Aorta (tissue), 5 donors: ENCODE data around the gene IFIT3. TPM values are rescaled to one million over a fixed set of nuclear protein-coding genes. Genes with fewer than 3 reads are reported as not detected.

ENCODE experiments used
- ATAC-seq: fragments of 200-7000 bp; cut with Tn5 transposase; one replicate; pipeline ENCODE4 v1.9.1; 2022; ENCODE audit warnings: moderate library complexity; ENCODE audit not compliant: low FRiP score
- DNase-seq, 2 donors: peaks; one replicate each; pipeline ENCODE4 v3.0.0-alpha.2; 2020
- H3K27ac ChIP-seq, 2 donors: one replicate each; pipeline ENCODE4 v1.5.1; 2013; ENCODE audit warnings: low read length in 2 of 2, mild to moderate bottlenecking in 2 of 2, moderate library complexity in 2 of 2, control low read depth in 1 of 2, inconsistent platforms in 1 of 2, low read depth in 1 of 2
- H3K27me3 ChIP-seq, 2 donors: one replicate each; pipeline ENCODE4 v1.6.1; 2013; ENCODE audit warnings: control low read depth in 1 of 2, low read length in 1 of 2, mild to moderate bottlenecking in 1 of 2, moderate library complexity in 1 of 2; ENCODE audit not compliant: insufficient read depth in 2 of 2, control insufficient read depth in 1 of 2
- H3K36me3 ChIP-seq, 2 donors: one replicate each; pipeline ENCODE4 v1.6.1; 2013; ENCODE audit warnings: control low read depth in 1 of 2, low read length in 1 of 2, mild to moderate bottlenecking in 1 of 2; ENCODE audit not compliant: insufficient read depth in 2 of 2, control insufficient read depth in 1 of 2
- H3K4me1 ChIP-seq, 2 donors: one replicate each; pipeline ENCODE4 v1.6.1; 2013; ENCODE audit warnings: low read length in 2 of 2, control low read depth in 1 of 2, mild to moderate bottlenecking in 1 of 2, moderate library complexity in 1 of 2; ENCODE audit not compliant: insufficient read depth in 2 of 2, control insufficient read depth in 1 of 2
- H3K4me3 ChIP-seq, 2 donors: one replicate each; pipeline ENCODE4 v1.5.1; 2013; ENCODE audit warnings: low read length in 2 of 2, control low read depth in 1 of 2, mild to moderate bottlenecking in 1 of 2
- H3K9me3 ChIP-seq: one replicate; pipeline ENCODE4 v1.6.1; 2013; ENCODE audit warnings: mild to moderate bottlenecking, low read length; ENCODE audit not compliant: control insufficient read depth
- WGBS, 2 donors: extraction: QIAGEN DNeasy Blood & Tissue Kit; methylation state at CpG; one replicate each; pipeline ENCODE4 v1.1.7; 2013; 5-methylcytosine and 5-hydroxymethylcytosine counted together
- intact Hi-C, 2 donors: fragments of 100-400 bp; cut with DNase I; formaldehyde crosslinking; loops; one replicate each; pipeline versions ENCODE4 v1.14.2 to v1.15.0; 2022
- polyA plus RNA-seq, 2 donors: library from polyadenylated mRNA; stranded (reverse); fragments of 200-250 nt; gene quantifications; one replicate each; pipeline ENCODE4 v1.2.3, GENCODE V29; 2013
- total RNA-seq, 2 donors: library from RNA; stranded (reverse); fragmentation: NEBNext Ultra II Directional; extraction: Animal tissue kit (Norgen Biotek cat#: 25700); gene quantifications; one replicate each; pipeline ENCODE4 v1.2.1, GENCODE V29; 2021
- donor health status: healthy with polysubstance abuse.
- donor health status: Bipolar disorder and iron deficiency.
- donor health status: DM: no; HTN: no; CAD: no.
- donor health status: DM: no; HTN: no; CAD: no.
- donor health status: DM: yes; HTN: yes; CAD: no.

IFIT3 gene
- total and polyA plus RNA-seq, 4 donors = 14.2 to 19.0 (median 15.4) TPM

GRCh38 chr10:89351780-89352597 lies 24.2 kb downstream of the IFIT3 start:
- no peaks in the 10 kb centered on the region for H3K36me3 ChIP-seq
- peak in 1 of 2 donors; percentile 59 for DNase-seq
- H3K4me3 ChIP-seq = no peak overlapping the region
- no peaks in the 10 kb centered on the region for H3K27me3 ChIP-seq
- intact Hi-C loops = loop anchor here in 1 of 2 donors (5.0 kb wide), 1 partner anchor 70 kb away; no protein-coding TSS in a partner anchor
- ATAC-seq = peak; percentile 61
- peaks cover 0 to 4% of the 10 kb centered on the region in 2 donors for H3K4me1 ChIP-seq
- H3K9me3 ChIP-seq = no peaks in the 10 kb centered on the region
- H3K27ac ChIP-seq = peak overlapping the region; percentile 99
- 9 to 11% methylated on average over 12 of the region's 12 CpGs for WGBS, 2 donors

GRCh38 chr10:89352802-89353201 lies 25.0 kb downstream of the IFIT3 start:
- no peaks in the 10 kb centered on the region for H3K9me3 ChIP-seq
- DNase-seq = no peak
- H3K27ac ChIP-seq = no peak overlapping the region
- H3K4me1 ChIP-seq = peaks cover 0 to 4% of the 10 kb centered on the region in 2 donors
- H3K36me3 ChIP-seq = no peaks in the 10 kb centered on the region
- WGBS, 2 donors = 93 to 95% methylated on average over 4 of the region's 4 CpGs
- intact Hi-C loops = loop anchor here in 1 of 2 donors (5.0 kb wide), 1 partner anchor 71 kb away; no protein-coding TSS in a partner anchor
- no peaks in the 10 kb centered on the region for H3K27me3 ChIP-seq
- H3K4me3 ChIP-seq = no peak overlapping the region
- no peak for ATAC-seq

GRCh38 chr10:89355394-89355931 lies 27.7 kb downstream of the IFIT3 start:
- WGBS, 2 donors = 99 to 100% methylated on average over 2 of the region's 2 CpGs
- Histone ChIP-seq H3K27ac (no peak overlapping the region), H3K4me3 (no peak overlapping the region), H3K27me3 (no peaks in the 10 kb centered on the region), H3K36me3 (no peaks in the 10 kb centered on the region), H3K9me3 (no peaks in the 10 kb centered on the region), H3K4me1 (peaks cover 0 to 4% of the 10 kb centered on the region in 2 donors)
- intact Hi-C loops = no loop called here
- DNase-seq = no peak
- ATAC-seq = no peak

GRCh38 chr10:89357096-89357495 lies 29.3 kb downstream of the IFIT3 start:
- Histone ChIP-seq H3K9me3 (no peaks in the 10 kb centered on the region), H3K36me3 (no peaks in the 10 kb centered on the region), H3K4me3 (no peak overlapping the region), H3K27ac (no peak overlapping the region), H3K27me3 (no peaks in the 10 kb centered on the region), H3K4me1 (no peaks in the 10 kb centered on the region)
- DNase-seq = no peak
- no peak for ATAC-seq
- WGBS, 2 donors = 46 to 61% methylated on average over 1 of the region's 1 CpG
- intact Hi-C loops = no loop called here

- Histone ChIP-seq H3K27me3 (no peaks in the 10 kb centered on the region), H3K4me3 (no peak overlapping the region), H3K9me3 (no peaks in the 10 kb centered on the region), H3K27ac (no peak overlapping the region), H3K36me3 (no peaks in the 10 kb centered on the region), H3K4me1 (no peaks in the 10 kb centered on the region)
- no peak for ATAC-seq
- 95 to 98% methylated on average over 2 of the region's 2 CpGs for WGBS, 2 donors
- intact Hi-C loops = no loop called here
- no peak for DNase-seq
These were observed 30.2 kb downstream of the IFIT3 start for GRCh38 chr10:89357975-89358374.

- DNase-seq (no peak), ATAC-seq (no peak)
- Histone ChIP-seq H3K4me1 (peaks cover 0 to 2% of the 10 kb centered on the region in 2 donors), H3K4me3 (no peak overlapping the region), H3K36me3 (no peaks in the 10 kb centered on the region), H3K27ac (no peak overlapping the region), H3K9me3 (no peaks in the 10 kb centered on the region), H3K27me3 (no peaks in the 10 kb centered on the region)
- intact Hi-C loops = no loop called here
These were observed 32.4 kb downstream of the IFIT3 start for GRCh38 chr10:89360157-89360556.

GRCh38 chr10:89362929-89363328 lies 35.1 kb downstream of the IFIT3 start:
- DNase-seq = no peak
- no peaks in the 10 kb centered on the region for H3K9me3 ChIP-seq
- ATAC-seq = no peak
- H3K36me3 ChIP-seq = no peaks in the 10 kb centered on the region
- no peaks in the 10 kb centered on the region for H3K27me3 ChIP-seq
- intact Hi-C loops = no loop called here
- H3K4me1 ChIP-seq = peaks cover 2 to 3% of the 10 kb centered on the region in 2 donors
- no peak overlapping the region for H3K4me3 ChIP-seq
- H3K27ac ChIP-seq = no peak overlapping the region

GRCh38 chr10:89363729-89364442 lies 36.1 kb downstream of the IFIT3 start:
- peaks cover 2 to 6% of the 10 kb centered on the region in 2 donors for H3K4me1 ChIP-seq
- no peak overlapping the region for H3K27ac ChIP-seq
- ATAC-seq (no peak), DNase-seq (no peak)
- H3K9me3 ChIP-seq = no peaks in the 10 kb centered on the region
- intact Hi-C loops = no loop called here
- no peaks in the 10 kb centered on the region for H3K27me3 ChIP-seq
- H3K36me3 ChIP-seq = no peaks in the 10 kb centered on the region
- WGBS, 2 donors = 50 to 63% methylated on average over 4 to 6 of the region's 6 CpGs
- H3K4me3 ChIP-seq = no peak overlapping the region
